Heart left ventricle (tissue), 16 donors: ENCODE data around the gene PRKCB. TPM values are rescaled to one million over a fixed set of nuclear protein-coding genes. Genes with fewer than 3 reads are reported as not detected.
"Not testable (repeated sequence)": the region's sequence is repeated elsewhere in the genome, so short reads cannot be mapped to it uniquely, and the experiment has no call there.

ENCODE experiments used
- ATAC-seq, 4 donors: fragments of 200-7000 bp; cut with Tn5 transposase; one replicate each; pipeline ENCODE4 v1.9.1; 2020 to 2022; ENCODE audit warnings: moderate library complexity in 4 of 4, mild to moderate bottlenecking in 3 of 4, moderate number of reproducible peaks in 1 of 4
- DNase-seq, 5 donors: peaks; one replicate each; pipeline ENCODE4 v3.0.0-alpha.2; 2020
- H3K27ac ChIP-seq, 12 donors: fragments of 200-600 bp; sonication (generic) in 4 of 12; one replicate each; pipeline versions ENCODE4 v1.5.0 to v1.8.0; 2016 to 2022; ENCODE audit warnings: mild to moderate bottlenecking in 2 of 12
- H3K27me3 ChIP-seq, 9 donors: fragments of 200-600 bp; sonication (generic) in 2 of 9; one replicate each; pipeline versions ENCODE4 v1.5.1 to v1.8.0; 2016 to 2022; ENCODE audit warnings: mild to moderate bottlenecking in 3 of 9
- H3K36me3 ChIP-seq, 9 donors: fragments of 200-600 bp; sonication (generic) in 2 of 9; one replicate each; pipeline versions ENCODE4 v1.5.0 to v1.8.0; 2018 to 2022; ENCODE audit warnings: mild to moderate bottlenecking in 2 of 9
- H3K4me1 ChIP-seq, 12 donors: fragments of 200-600 bp; sonication (generic) in 4 of 12; one replicate each; pipeline versions ENCODE4 v1.5.0 to v1.8.0; 2016 to 2022; ENCODE audit warnings: mild to moderate bottlenecking in 3 of 12
- H3K4me3 ChIP-seq, 12 donors: fragments of 200-600 bp; sonication (generic) in 4 of 12; one replicate each; pipeline versions ENCODE4 v1.5.0 to v1.8.0; 2017 to 2022; ENCODE audit warnings: mild to moderate bottlenecking in 9 of 12, moderate library complexity in 4 of 12
- H3K9me3 ChIP-seq, 12 donors: fragments of 200-600 bp; sonication (generic) in 4 of 12; one replicate each; pipeline versions ENCODE4 v1.5.0 to v1.8.0; 2016 to 2022; ENCODE audit warnings: mild to moderate bottlenecking in 1 of 12
- POLR2A ChIP-seq, 2 donors: fragments of 450-650 bp; IDR thresholded peaks; one replicate each; pipeline ENCODE4 v1.6.1; 2017; ENCODE audit warnings: antibody characterized with exemption in 2 of 2, mild to moderate bottlenecking in 2 of 2, moderate library complexity in 2 of 2
- WGBS, 4 donors: extraction: QIAGEN DNeasy Blood & Tissue Kit in 2 of 4; methylation state at CpG; one replicate each; pipeline versions ENCODE4 v1.1.5 to v1.1.7; 2013 to 2018; 5-methylcytosine and 5-hydroxymethylcytosine counted together
- intact Hi-C, 10 donors: fragments of 100-400 bp; cut with DNase I; formaldehyde crosslinking; loops; one replicate each; pipeline versions ENCODE4 v1.11.1 to v1.14.2; 2022
- polyA plus RNA-seq, 2 donors: library from polyadenylated mRNA; stranded (reverse); fragments of 200-250 nt; gene quantifications; one replicate each; pipeline ENCODE4 v1.2.3, GENCODE V29; 2013
- total RNA-seq, 9 donors: library from RNA; depleted of rRNA in 2 of 9; stranded (reverse); fragments of >200 nt in 2 of 9; fragmentation: NEBNext Ultra II Directional in 3 of 9; extraction: Animal tissue kit (Norgen Biotek cat#: 25700) in 3 of 9; gene quantifications; one replicate each; pipeline versions ENCODE4 v1.1.0 to v1.2.4, GENCODE V29; 2016 to 2023
- TF ChIP-seq, protein P1 (sequence below), 12 donors: fragments of 200-600 bp; sonication (generic) in 4 of 12; IDR thresholded peaks; one replicate each; pipeline versions ENCODE4 v1.5.0 to v1.8.0; 2018 to 2022; ENCODE audit warnings: antibody characterized with exemption in 12 of 12, mild to moderate bottlenecking in 5 of 12
- donor health status: ischemic (EF 13 %, LVEDD 7.1; RV severe dilation, severe dysfunction).
- donor health status: healthy with polysubstance abuse.
- donor health status: DM: no; HTN: yes; CAD: no.
- donor health status: DM: no; HTN: no; CAD: no.
- donor health status: ischemic (EF 25% LVEDD 6.9; RV normal size, moderate dysfunction).
- donor health status: ischemic (EF 25% LVEDD 5.7; RV mildly dilated, moderate dysfunction).
- donor health status: healthy.
- donor health status: DM: yes; HTN: yes; CAD: no.
- donor health status: ischemic (EF 35%, LVEDD 5.7; RV mildly dilated, moderate dysfunction).
- donor health status: nonischemic (EF 11% LVEDD 7.7; RV severe dilation, severe dysfunction).
- donor health status: DM: yes; HTN: yes; CAD: no.
- donor health status: PGD.
- donor health status: ischemic (EF 29% LVEDD 5.4; RV normal size, mild dysfunction).
- donor health status: nonischemic (EF 23%, LVEDD 6.1; RV moderate dilation, normal function).

The PRKCB gene
- total and polyA plus RNA-seq, 11 donors: 0.30 to 18.4 (median 1.7) TPM

DNA sequence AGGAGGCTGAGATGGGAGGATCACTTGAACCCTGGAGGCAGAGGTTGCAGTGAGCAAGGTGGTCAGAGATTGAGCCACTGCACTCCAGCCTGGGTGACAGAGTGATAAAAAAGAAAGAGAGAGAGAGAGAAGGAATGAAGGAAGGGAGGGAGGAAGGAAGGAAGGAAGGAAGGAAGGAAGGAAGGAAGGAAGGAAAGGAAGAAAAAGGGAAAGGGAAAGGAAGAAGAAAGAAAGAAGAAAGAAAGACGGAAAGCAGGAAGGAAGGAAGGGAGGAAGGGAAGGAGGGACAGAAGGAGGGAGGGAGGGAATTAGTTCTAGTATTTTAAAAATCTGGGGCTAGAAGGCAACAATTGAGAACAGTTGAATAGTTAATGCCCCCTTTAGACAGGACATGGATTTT is 258.9 kb downstream of the PRKCB start:
- Histone ChIP-seq H3K27ac (no peak overlapping the region), H3K9me3 (peaks cover 0 to 20% (median 13%) of the 10 kb centered on the region in 12 donors), H3K4me1 (no peaks in the 10 kb centered on the region), H3K4me3 (no peak overlapping the region), H3K36me3 (peaks cover 0 to 19% (median 0%) of the 10 kb centered on the region in 9 donors), H3K27me3 (no peaks in the 10 kb centered on the region)
- TF ChIP-seq, protein P1, sequence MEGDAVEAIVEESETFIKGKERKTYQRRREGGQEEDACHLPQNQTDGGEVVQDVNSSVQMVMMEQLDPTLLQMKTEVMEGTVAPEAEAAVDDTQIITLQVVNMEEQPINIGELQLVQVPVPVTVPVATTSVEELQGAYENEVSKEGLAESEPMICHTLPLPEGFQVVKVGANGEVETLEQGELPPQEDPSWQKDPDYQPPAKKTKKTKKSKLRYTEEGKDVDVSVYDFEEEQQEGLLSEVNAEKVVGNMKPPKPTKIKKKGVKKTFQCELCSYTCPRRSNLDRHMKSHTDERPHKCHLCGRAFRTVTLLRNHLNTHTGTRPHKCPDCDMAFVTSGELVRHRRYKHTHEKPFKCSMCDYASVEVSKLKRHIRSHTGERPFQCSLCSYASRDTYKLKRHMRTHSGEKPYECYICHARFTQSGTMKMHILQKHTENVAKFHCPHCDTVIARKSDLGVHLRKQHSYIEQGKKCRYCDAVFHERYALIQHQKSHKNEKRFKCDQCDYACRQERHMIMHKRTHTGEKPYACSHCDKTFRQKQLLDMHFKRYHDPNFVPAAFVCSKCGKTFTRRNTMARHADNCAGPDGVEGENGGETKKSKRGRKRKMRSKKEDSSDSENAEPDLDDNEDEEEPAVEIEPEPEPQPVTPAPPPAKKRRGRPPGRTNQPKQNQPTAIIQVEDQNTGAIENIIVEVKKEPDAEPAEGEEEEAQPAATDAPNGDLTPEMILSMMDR (IDR thresholded peaks at IDR 0.05): no peak
- TF ChIP-seq POLR2A (IDR thresholded peaks at IDR 0.05): no peak
- DNase-seq: no peak
- 59 to 67% (median 65%) methylated on average over 1 of the region's 1 CpG; no CpG with 5 or more reads in 1 of the 4 donors for WGBS, 4 donors
- ATAC-seq: no peak
- intact Hi-C loops: no loop called here

DNA sequence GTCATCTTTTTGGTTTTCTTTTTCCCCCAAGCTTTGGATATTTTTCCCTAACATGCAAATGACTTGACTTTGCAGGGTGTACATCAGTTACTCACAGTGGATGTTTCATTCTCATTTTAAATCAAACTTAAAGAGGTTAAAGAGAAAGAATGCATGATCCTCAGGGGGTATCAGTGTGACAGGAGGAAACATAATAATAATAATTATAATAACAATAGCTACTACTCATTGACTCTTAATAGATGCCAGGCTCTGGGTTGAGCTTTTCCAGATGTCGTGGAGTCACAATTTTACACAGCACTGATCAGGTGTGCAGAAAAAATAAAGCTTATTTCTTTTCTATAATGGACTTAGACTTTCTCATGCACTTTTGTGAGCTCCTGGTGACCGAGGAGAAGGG is 263.1 kb downstream of the PRKCB start:
- 59 to 74% (median 65%) methylated on average over 2 of the region's 2 CpGs for WGBS, 4 donors
- no peak for DNase-seq
- intact Hi-C loops: no loop called here

DNA sequence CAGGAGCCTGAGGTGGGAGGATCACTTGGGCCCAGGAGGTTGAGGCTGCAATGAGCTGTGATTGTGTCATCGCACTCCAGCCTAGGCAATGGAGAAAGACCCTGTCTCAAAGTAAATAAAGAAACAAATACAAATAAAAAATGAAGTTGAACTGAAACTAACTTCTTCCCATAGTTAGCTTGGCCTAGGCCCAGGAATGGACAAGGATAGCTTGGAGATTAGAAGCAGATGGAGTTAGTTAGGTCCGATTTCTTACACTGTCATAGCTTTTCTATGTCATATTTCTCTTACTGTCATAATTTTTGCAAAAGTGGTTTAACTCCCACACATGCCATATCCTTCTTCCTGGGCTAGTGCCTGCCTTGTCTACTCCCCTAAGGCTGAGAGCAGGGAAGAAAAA is 265.6 kb downstream of the PRKCB start:
- intact Hi-C loops: no loop called here
- no peak for TF ChIP-seq POLR2A (IDR thresholded peaks at IDR 0.05)
- WGBS, 4 donors: 66 to 77% (median 73%) methylated on average over 2 of the region's 2 CpGs

More for the DNA sequence above, 263.1 kb downstream of the PRKCB start:
- TF ChIP-seq POLR2A (IDR thresholded peaks at IDR 0.05): no peak
- TF ChIP-seq, protein P1 (IDR thresholded peaks at IDR 0.05): no peak
- H3K36me3 ChIP-seq: peaks cover 0 to 10% (median 0%) of the 10 kb centered on the region in 9 donors
- H3K27me3 ChIP-seq: no peaks in the 10 kb centered on the region
- ATAC-seq: no peak
- H3K4me1 ChIP-seq: no peaks in the 10 kb centered on the region
- no peak overlapping the region for H3K27ac ChIP-seq
- H3K4me3 ChIP-seq: no peak overlapping the region
- no peaks in the 10 kb centered on the region for H3K9me3 ChIP-seq

GRCh38 chr16:24102209-24102660 is 266.5 kb downstream of the PRKCB start:
- intact Hi-C loops: no loop called here
- Histone ChIP-seq H3K4me3 (no peak overlapping the region), H3K36me3 (no peaks in the 10 kb centered on the region), H3K27me3 (no peaks in the 10 kb centered on the region), H3K9me3 (peaks cover 0 to 4% (median 0%) of the 10 kb centered on the region in 12 donors), H3K27ac (no peak overlapping the region), H3K4me1 (no peaks in the 10 kb centered on the region)
- 54 to 74% (median 61%) methylated on average over 4 of the region's 4 CpGs for WGBS, 4 donors
- TF ChIP-seq POLR2A (IDR thresholded peaks at IDR 0.05): no peak
- TF ChIP-seq, protein P1 (IDR thresholded peaks at IDR 0.05): no peak
- ATAC-seq (no peak), DNase-seq (no peak)

More for the DNA sequence above, 265.6 kb downstream of the PRKCB start:
- Histone ChIP-seq H3K27me3 (no peaks in the 10 kb centered on the region), H3K9me3 (peaks cover 0 to 4% (median 0%) of the 10 kb centered on the region in 12 donors), H3K4me1 (no peaks in the 10 kb centered on the region), H3K27ac (no peak overlapping the region), H3K36me3 (no peaks in the 10 kb centered on the region), H3K4me3 (no peak overlapping the region)
- no peak for DNase-seq
- no peak for ATAC-seq

DNA sequence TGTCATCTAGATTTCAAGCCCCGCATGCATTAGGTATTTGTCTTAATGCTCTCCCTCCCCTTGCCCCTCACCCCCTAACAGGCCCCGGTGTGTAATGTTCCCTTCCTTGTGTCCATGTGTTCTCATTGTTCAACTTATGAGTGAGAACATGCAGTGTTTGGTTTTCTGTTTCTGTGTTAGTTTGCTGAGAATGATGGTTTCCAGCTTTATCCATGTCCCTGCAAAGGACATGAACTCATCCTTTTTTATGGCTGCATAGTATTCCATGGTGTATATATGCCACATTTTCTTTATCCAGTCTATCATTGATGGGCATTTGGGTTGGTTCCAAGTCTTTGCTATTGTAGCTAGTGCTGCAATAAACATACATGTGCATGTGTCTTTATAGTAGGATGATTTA is 269.7 kb downstream of the PRKCB start:
- H3K4me1 ChIP-seq, H3K36me3 ChIP-seq, H3K27me3 ChIP-seq, intact Hi-C loops, H3K9me3 ChIP-seq, DNase-seq, H3K4me3 ChIP-seq, H3K27ac ChIP-seq, ATAC-seq: not testable (repeated sequence)
- 92 to 100% (median 95%) methylated on average over 2 of the region's 2 CpGs for WGBS, 4 donors

DNA sequence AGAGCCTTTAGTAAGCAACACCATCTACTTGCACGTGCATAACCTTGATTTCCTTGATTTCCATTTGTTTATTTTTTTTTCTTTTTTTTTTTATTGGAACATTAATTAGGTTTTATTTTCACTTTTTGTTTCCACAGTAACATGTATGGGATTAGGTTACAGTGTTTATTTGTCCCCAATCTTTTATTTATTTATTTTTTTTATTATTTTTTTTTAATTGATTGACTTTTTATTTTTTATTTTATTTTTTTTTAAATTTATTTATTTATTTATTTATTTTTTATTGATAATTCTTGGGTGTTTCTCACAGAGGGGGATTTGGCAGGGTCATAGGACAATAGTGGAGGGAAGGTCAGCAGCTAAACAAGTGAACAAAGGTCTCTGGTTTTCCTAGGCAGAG is 272.3 kb downstream of the PRKCB start:
- H3K27ac ChIP-seq, H3K9me3 ChIP-seq, H3K36me3 ChIP-seq, H3K4me1 ChIP-seq, DNase-seq, ATAC-seq, H3K27me3 ChIP-seq, H3K4me3 ChIP-seq, intact Hi-C loops: not testable (repeated sequence)
- 70 to 91% (median 80%) methylated on average over 1 of the region's 1 CpG for WGBS, 4 donors
